Measurements from ENCODE around the gene UVRAG.

UVRAG gene

DNA sequence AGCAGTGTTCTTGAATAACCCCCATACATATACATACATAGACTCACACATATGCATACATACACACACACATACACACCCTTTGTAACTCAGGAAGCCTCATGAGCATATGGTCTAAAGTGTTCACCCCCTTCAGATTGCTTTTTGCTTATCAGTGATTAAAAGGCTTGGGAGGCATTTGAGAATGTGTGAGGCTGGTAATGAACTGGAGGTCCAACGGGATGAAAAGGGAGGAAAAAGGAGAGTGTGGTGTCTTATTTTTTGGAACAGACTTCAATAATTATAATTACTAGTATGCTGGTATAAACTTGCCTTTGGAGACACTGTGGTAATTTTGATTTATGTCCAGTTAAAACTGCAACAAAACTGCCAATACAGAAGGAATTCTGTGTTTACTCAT lies 124.5 kb downstream of the UVRAG start:
- TF ChIP-seq, protein P1, sequence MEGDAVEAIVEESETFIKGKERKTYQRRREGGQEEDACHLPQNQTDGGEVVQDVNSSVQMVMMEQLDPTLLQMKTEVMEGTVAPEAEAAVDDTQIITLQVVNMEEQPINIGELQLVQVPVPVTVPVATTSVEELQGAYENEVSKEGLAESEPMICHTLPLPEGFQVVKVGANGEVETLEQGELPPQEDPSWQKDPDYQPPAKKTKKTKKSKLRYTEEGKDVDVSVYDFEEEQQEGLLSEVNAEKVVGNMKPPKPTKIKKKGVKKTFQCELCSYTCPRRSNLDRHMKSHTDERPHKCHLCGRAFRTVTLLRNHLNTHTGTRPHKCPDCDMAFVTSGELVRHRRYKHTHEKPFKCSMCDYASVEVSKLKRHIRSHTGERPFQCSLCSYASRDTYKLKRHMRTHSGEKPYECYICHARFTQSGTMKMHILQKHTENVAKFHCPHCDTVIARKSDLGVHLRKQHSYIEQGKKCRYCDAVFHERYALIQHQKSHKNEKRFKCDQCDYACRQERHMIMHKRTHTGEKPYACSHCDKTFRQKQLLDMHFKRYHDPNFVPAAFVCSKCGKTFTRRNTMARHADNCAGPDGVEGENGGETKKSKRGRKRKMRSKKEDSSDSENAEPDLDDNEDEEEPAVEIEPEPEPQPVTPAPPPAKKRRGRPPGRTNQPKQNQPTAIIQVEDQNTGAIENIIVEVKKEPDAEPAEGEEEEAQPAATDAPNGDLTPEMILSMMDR (IDR thresholded peaks at IDR 0.05; ENCODE audit: control insufficient read depth, insufficient read depth, low read depth, low read length, missing control alignments), result no peak
- no peak for DNase-seq (ENCODE audit: low read depth)
- no peak overlapping the region for H3K4me3 ChIP-seq (ENCODE audit: control insufficient read depth, low read depth, low read length)

DNA sequence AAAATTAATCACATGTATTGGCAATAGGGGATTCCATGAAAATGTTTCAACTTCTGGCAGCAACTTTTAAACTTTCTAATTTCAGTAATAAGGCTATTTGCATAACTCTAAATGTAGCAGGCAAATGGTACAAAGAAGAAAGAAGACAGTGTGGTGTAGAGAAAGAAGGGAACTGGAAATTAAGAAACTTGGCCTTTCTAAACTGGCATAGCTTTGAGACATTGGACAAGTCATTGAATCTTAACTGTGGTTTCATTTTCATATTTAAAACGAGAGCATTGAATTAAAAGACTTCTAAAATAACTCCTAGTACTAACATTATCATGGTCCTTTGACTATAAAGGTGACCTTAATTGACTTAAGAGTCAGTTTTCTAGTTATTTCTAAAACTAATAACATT lies 125.0 kb downstream of the UVRAG start:
- TF ChIP-seq, protein P1 (IDR thresholded peaks at IDR 0.05; ENCODE audit: control insufficient read depth, insufficient read depth, low read depth, low read length, missing control alignments), result no peak
- H3K4me3 ChIP-seq (ENCODE audit: control insufficient read depth, low read depth, low read length), result no peak overlapping the region

DNA sequence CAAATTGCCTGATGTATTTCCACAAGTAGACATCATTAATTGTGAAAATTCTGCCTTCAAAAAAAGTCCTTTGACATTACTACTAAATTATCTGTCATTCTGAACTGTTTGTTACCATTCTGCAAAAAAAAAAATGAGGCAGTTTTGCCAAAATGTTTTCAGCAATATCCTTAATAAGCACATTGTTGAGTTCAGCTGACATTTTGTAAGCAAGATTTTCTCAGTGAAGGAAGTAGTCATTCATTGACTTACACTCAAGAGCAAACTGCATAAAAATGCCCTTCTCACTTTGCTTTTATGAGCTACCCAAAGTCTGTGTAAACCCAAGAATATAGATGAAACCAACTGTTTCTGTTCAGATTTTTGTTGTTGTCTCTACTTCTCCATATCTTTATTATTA lies 125.9 kb downstream of the UVRAG start:
- no peak for DNase-seq (ENCODE audit: low read depth)
- TF ChIP-seq, protein P1 (IDR thresholded peaks at IDR 0.05; ENCODE audit: control insufficient read depth, insufficient read depth, low read depth, low read length, missing control alignments), result no peak
- H3K4me3 ChIP-seq (ENCODE audit: control insufficient read depth, low read depth, low read length), result no peak overlapping the region

More for the DNA sequence above, 125.0 kb downstream of the UVRAG start:
- DNase-seq (ENCODE audit: low read depth), result no peak

DNA sequence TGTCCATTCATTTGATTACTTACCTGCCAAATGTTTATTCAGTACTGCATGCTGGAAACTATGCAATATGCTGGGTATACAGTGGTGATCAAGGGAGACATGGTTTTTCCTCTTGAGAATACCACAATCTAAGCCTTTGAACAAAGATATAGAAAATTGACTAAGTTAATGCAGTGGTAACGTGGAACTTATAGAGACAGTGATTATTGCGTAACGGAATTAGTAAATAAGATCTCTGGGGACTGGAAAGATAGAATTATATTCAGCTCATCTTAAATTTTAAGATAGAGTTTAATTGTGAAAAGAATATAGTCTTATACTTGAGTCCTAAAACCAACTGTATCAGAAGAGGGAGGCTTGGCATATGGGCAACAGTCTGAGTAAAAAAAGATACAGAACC lies 129.5 kb downstream of the UVRAG start:
- no peak overlapping the region for H3K4me3 ChIP-seq (ENCODE audit: control insufficient read depth, low read depth, low read length)
- TF ChIP-seq, protein P1 (IDR thresholded peaks at IDR 0.05; ENCODE audit: control insufficient read depth, insufficient read depth, low read depth, low read length, missing control alignments), result no peak
- DNase-seq (ENCODE audit: low read depth), result no peak

DNA sequence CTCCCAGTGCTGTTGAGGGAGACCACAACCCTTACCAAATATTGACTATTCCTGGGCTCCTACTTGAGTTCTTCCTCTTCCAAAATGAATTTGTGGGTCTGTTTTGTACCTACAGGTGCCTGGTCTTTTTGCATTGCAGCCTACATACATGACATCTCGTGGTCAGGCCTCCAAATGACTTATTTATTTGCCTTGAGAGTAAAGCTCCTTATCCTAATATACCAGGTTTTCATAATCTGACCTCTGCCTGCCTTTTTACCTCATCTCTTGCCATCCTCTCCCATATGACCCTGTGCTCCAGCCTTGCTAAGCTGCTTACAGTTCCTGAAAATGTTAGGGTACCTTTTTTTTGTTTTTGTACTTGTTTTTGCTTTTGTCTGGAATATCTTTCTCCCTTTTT lies 130.4 kb downstream of the UVRAG start:
- no peak overlapping the region for H3K4me3 ChIP-seq (ENCODE audit: control insufficient read depth, low read depth, low read length)
- no peak for DNase-seq (ENCODE audit: low read depth)
- TF ChIP-seq, protein P1 (IDR thresholded peaks at IDR 0.05; ENCODE audit: control insufficient read depth, insufficient read depth, low read depth, low read length, missing control alignments), result no peak

DNA sequence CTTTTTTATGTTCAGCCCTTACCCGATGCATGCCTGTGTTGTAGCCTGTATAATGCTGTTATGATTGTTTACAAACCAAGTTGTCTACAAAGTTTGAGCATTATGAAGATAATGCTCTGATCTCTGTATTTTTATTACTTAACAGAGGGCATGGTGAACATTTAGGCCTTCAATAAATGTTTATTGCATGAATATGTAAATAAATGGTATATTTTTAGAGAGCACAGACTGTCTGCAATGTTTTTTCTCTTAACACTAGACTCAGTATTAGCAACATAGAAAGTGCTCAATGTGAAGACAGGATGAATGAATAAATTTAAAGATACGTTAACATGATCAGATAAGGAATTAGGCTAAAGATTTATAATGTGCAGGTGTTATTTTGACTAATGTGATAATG lies 130.9 kb downstream of the UVRAG start:
- H3K4me3 ChIP-seq (ENCODE audit: control insufficient read depth, low read depth, low read length), result no peak overlapping the region
- no peak for DNase-seq (ENCODE audit: low read depth)
- TF ChIP-seq, protein P1 (IDR thresholded peaks at IDR 0.05; ENCODE audit: control insufficient read depth, insufficient read depth, low read depth, low read length, missing control alignments), result no peak

All from AG09309 (cell line).